GM18861 (cell line): ENCODE data around the gene RNF126.
"Not testable (repeated sequence)": the region's sequence is repeated elsewhere in the genome, so short reads cannot be mapped to it uniquely, and the experiment has no call there.

Experiments
- ATAC-seq: cut with Tn5 transposase; IDR thresholded peaks from one replicate; pipeline ENCODE4 v1.9.1; 2021; ENCODE audit not compliant: unreplicated experiment

RNF126 gene

GRCh38 chr19:662962-663681 is at the start of gene RNF126:
TSS of gene RNF126 (minus strand) at chr19:663214. CDS start at chr19:663121, 93 bp downstream.
- peak; percentile 47 for ATAC-seq

- ATAC-seq, result no peak
Observed at GRCh38 chr19:711254-711653, 48.2 kb upstream of the RNF126 start.

GRCh38 chr19:710767-711166 is 47.8 kb upstream of the RNF126 start:
- no peak for ATAC-seq

- ATAC-seq, result no peak
Observed at GRCh38 chr19:709965-710571, 47.1 kb upstream of the RNF126 start.

GRCh38 chr19:709196-709964 is 46.4 kb upstream of the RNF126 start:
- ATAC-seq, result no peak

- no peak for ATAC-seq
Observed at GRCh38 chr19:708154-709143, 45.4 kb upstream of the RNF126 start, which contains the start of gene PALM. TSS of gene PALM (plus strand) at chr19:708935. CDS start at chr19:709147, 212 bp downstream.

GRCh38 chr19:704447-704741 is 41.4 kb upstream of the RNF126 start:
- ATAC-seq, result no peak

- no peak for ATAC-seq
Observed at GRCh38 chr19:703651-704446, 40.8 kb upstream of the RNF126 start.

- no peak for ATAC-seq
Observed at GRCh38 chr19:703329-703650, 40.3 kb upstream of the RNF126 start.

GRCh38 chr19:702847-703246 is 39.8 kb upstream of the RNF126 start:
- ATAC-seq, result not testable (repeated sequence)

GRCh38 chr19:699885-700284 is 36.9 kb upstream of the RNF126 start:
- not testable (repeated sequence) for ATAC-seq

GRCh38 chr19:698529-698928 is 35.5 kb upstream of the RNF126 start:
- ATAC-seq, result not testable (repeated sequence)

GRCh38 chr19:695352-695949 is 32.4 kb upstream of the RNF126 start, which contains the start of gene PRSS57:
TSS of gene PRSS57 (minus strand) at chr19:695452. CDS start at chr19:695430, 22 bp downstream.
- no peak for ATAC-seq

- no peak for ATAC-seq
Observed at GRCh38 chr19:694481-695351, 31.7 kb upstream of the RNF126 start.

- ATAC-seq, result no peak
Observed at GRCh38 chr19:690203-690602, 27.2 kb upstream of the RNF126 start.

GRCh38 chr19:688992-689391 is 26.0 kb upstream of the RNF126 start:
- ATAC-seq, result no peak

- no peak for ATAC-seq
Observed at GRCh38 chr19:688214-688613, 25.2 kb upstream of the RNF126 start.

GRCh38 chr19:687569-688166 is 24.7 kb upstream of the RNF126 start:
- no peak for ATAC-seq
